Activated CD4-positive, alpha-beta T cell treated with anti-CD3 and anti-CD28 coated beads, Interleukin-2, amount 10 ng/mL, durations not matched to agents 7 days and 5 days (primary cell): ENCODE data around the gene ERICH6. TPM values are rescaled to one million over a fixed set of nuclear protein-coding genes. Genes with fewer than 3 reads are reported as not detected.

Experiments
- CTCF ChIA-PET: fragments of 350-600 bp; sonication (Branson Sonifier 250); formaldehyde crosslinking; loops from one replicate; lab custom pipeline; 2021; ENCODE audit warnings: antibody characterized with exemption; lab: Charles Lee
- POLR2A ChIA-PET: fragments of 350-600 bp; sonication (Branson Sonifier 250); formaldehyde crosslinking; loops from one replicate; lab custom pipeline; 2021; ENCODE audit warnings: antibody characterized with exemption; lab: Charles Lee
- DNase-seq: peaks from one replicate; pipeline ENCODE4 v3.0.0-alpha.2; 2020
- H3K27ac Mint-ChIP-seq: one replicate; pipeline ENCODE4 v1.8.0; 2021; ENCODE audit warnings: mild to moderate bottlenecking, moderate library complexity, mixed read lengths
- H3K27me3 Mint-ChIP-seq: one replicate; pipeline ENCODE4 v1.8.0; 2021; ENCODE audit warnings: mixed read lengths
- H3K36me3 Mint-ChIP-seq: one replicate; pipeline ENCODE4 v1.8.0; 2021; ENCODE audit warnings: low read depth, mixed read lengths
- H3K4me1 Mint-ChIP-seq: one replicate; pipeline ENCODE4 v1.8.0; 2021; ENCODE audit warnings: mixed read lengths
- H3K4me3 Mint-ChIP-seq: one replicate; pipeline ENCODE4 v1.8.0; 2021; ENCODE audit warnings: mild to moderate bottlenecking, moderate library complexity, mixed read lengths
- H3K9me3 Mint-ChIP-seq: one replicate; pipeline ENCODE4 v1.8.0; 2021; ENCODE audit warnings: mixed read lengths
- total RNA-seq, 2 experiments: library from RNA; stranded (reverse); gene quantifications; one replicate each; pipeline ENCODE4 v1.2.3, GENCODE V29; 2021

The ERICH6 gene
- total RNA-seq, 2 experiments from 2014 or later = 0.50 to 0.81 TPM

DNA sequence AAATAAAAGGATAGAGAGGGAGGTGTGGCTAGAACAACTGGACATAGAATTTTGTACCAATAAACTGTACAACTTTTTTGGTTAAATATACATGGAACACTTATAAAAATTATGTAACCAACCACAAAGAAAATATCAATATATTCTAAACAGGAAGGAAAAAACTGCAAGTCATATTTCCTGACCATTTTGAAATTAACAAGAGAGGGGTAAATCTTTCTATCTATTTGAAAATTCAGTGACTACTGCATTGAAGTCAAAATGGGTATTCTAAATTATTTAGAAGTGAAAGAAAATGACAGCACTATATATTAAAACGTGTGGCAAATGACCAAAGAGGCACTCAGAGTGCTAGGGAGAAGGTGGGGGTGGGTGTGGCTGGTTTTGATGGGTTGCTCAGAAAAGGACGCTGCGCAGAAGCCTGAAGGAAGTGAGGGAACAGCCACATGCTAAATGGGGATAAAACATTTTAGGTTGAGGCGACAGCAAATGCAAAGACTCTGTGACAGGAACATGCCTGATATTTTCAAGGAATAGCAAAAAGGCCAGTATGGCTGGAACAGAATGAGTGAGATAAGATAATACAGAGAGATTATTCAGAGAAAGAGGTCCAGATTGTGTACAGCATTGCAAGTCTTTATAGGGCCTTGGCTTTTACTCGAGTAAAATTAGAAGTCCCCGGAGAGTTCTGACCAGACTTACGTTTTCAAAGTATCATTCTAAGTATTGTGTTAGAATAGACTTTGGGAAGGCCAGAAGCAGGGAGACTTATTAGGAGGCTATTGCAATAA lies 41.1 kb downstream of the ERICH6 start:
- Mint-ChIP-seq H3K27me3 (peaks cover 20% of the 10 kb centered on the region), H3K36me3 (no peaks in the 10 kb centered on the region), H3K4me3 (no peak overlapping the region), H3K9me3 (no peaks in the 10 kb centered on the region), H3K4me1 (peaks cover 29% of the 10 kb centered on the region), H3K27ac (no peak overlapping the region)
- POLR2A ChIA-PET = no interaction called here
- CTCF ChIA-PET = no interaction called here
- DNase-seq = no peak

- DNase-seq = no peak
- Mint-ChIP-seq H3K36me3 (no peaks in the 10 kb centered on the region), H3K27ac (no peak overlapping the region), H3K27me3 (peaks cover 14% of the 10 kb centered on the region), H3K4me1 (no peaks in the 10 kb centered on the region), H3K4me3 (no peak overlapping the region), H3K9me3 (no peaks in the 10 kb centered on the region)
- POLR2A ChIA-PET = no interaction called here
- CTCF ChIA-PET = no interaction called here
Measured at GRCh38 chr3:150656316-150656715, 47.4 kb downstream of the ERICH6 start.

GRCh38 chr3:150653110-150653561 lies 50.6 kb downstream of the ERICH6 start:
- ChIA-PET CTCF (no interaction called here), POLR2A (no interaction called here)
- Mint-ChIP-seq H3K9me3 (no peaks in the 10 kb centered on the region), H3K4me3 (no peak overlapping the region), H3K36me3 (no peaks in the 10 kb centered on the region), H3K27ac (no peak overlapping the region), H3K4me1 (no peaks in the 10 kb centered on the region), H3K27me3 (peaks cover 18% of the 10 kb centered on the region)
- DNase-seq = no peak

GRCh38 chr3:150640256-150640655 lies 63.5 kb downstream of the ERICH6 start:
- H3K36me3 Mint-ChIP-seq = peaks cover 3% of the 10 kb centered on the region
- no peak overlapping the region for H3K4me3 Mint-ChIP-seq
- no peak for DNase-seq
- peaks cover 15% of the 10 kb centered on the region for H3K27me3 Mint-ChIP-seq
- peaks cover 18% of the 10 kb centered on the region for H3K4me1 Mint-ChIP-seq
- ChIA-PET CTCF (interaction anchor here (1.2 kb wide), 1 partner anchor 34 kb away, joined by 3 read pairs; no protein-coding TSS in a partner anchor), POLR2A (no interaction called here)
- H3K9me3 Mint-ChIP-seq = peaks cover 1% of the 10 kb centered on the region
- no peak overlapping the region for H3K27ac Mint-ChIP-seq

DNA sequence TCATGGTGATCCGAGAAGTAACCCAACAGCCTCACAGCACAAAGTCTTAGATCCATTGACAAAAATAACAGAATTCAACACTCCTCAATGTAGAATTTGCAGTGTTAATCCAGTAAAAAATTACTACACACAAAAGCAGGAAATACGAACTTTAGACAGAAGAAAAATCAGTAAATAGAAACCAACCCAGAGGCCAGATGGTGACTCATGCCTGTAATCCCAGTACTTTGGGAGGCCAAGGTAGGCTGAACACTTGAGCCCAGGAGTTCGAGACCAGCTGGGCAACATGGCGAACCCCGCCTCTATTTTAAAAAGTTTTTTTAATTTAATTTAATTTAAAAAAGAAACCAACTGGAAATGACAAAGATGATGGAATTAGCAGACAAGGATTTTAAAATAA lies 64.5 kb downstream of the ERICH6 start:
- peaks cover 15% of the 10 kb centered on the region for H3K27me3 Mint-ChIP-seq
- peaks cover 3% of the 10 kb centered on the region for H3K36me3 Mint-ChIP-seq
- ChIA-PET CTCF (interaction anchor here (1.2 kb wide), 1 partner anchor 35 kb away, joined by 3 read pairs; no protein-coding TSS in a partner anchor), POLR2A (no interaction called here)
- DNase-seq = no peak
- H3K27ac Mint-ChIP-seq = no peak overlapping the region
- H3K4me3 Mint-ChIP-seq = no peak overlapping the region
- peaks cover 28% of the 10 kb centered on the region for H3K4me1 Mint-ChIP-seq
- no peaks in the 10 kb centered on the region for H3K9me3 Mint-ChIP-seq

- Mint-ChIP-seq H3K27ac (peak overlapping the region; percentile 51), H3K4me3 (no peak overlapping the region), H3K4me1 (peaks cover 26% of the 10 kb centered on the region), H3K27me3 (no peaks in the 10 kb centered on the region), H3K9me3 (no peaks in the 10 kb centered on the region), H3K36me3 (peaks cover 7% of the 10 kb centered on the region)
- CTCF ChIA-PET = no interaction called here
- DNase-seq = no peak
- POLR2A ChIA-PET = no interaction called here
Measured at GRCh38 chr3:150636258-150636657, 67.5 kb downstream of the ERICH6 start.

GRCh38 chr3:150635526-150635925 lies 68.2 kb downstream of the ERICH6 start:
- H3K27me3 Mint-ChIP-seq = no peaks in the 10 kb centered on the region
- ChIA-PET CTCF (interaction anchor here (0.7 to 1.5 kb wide), 6 partner anchors 26 to 81 kb away, joined by 3 to 4 read pairs (median 3); partner anchors contain the start of gene SELENOT), POLR2A (interaction anchor here (0.6 kb wide), 1 partner anchor 15 kb away, joined by 5 read pairs; no protein-coding TSS in a partner anchor)
- H3K4me3 Mint-ChIP-seq = peak overlapping the region; percentile 24
- peak; percentile 26 for DNase-seq
- H3K4me1 Mint-ChIP-seq = peaks cover 26% of the 10 kb centered on the region
- H3K36me3 Mint-ChIP-seq = peaks cover 9% of the 10 kb centered on the region
- peak overlapping the region; percentile 79 for H3K27ac Mint-ChIP-seq
- no peaks in the 10 kb centered on the region for H3K9me3 Mint-ChIP-seq

DNA sequence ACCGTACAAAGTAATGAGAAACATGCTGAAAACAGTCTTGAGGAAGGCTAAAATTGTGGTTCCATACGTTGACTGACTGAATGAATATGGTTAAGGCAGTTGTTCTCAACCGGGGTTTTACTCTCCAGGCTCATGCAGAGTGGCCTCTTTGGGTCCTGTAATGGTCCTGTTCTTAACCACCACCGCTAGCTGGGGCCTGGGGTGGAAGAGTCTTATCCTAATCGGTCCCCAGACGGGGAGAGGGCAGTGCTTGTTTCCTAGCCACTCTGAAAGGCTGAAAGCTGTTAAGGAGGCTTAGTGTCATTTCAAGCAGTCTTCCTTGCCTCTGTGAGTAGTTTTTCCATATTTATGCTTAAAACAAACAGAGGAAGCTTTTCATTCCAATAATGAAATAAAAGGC lies 68.6 kb downstream of the ERICH6 start:
- Mint-ChIP-seq H3K27me3 (no peaks in the 10 kb centered on the region), H3K4me1 (peaks cover 26% of the 10 kb centered on the region), H3K9me3 (no peaks in the 10 kb centered on the region), H3K36me3 (peaks cover 10% of the 10 kb centered on the region), H3K27ac (peak overlapping the region; percentile 79), H3K4me3 (no peak overlapping the region)
- no peak for DNase-seq
- ChIA-PET CTCF (interaction anchor here (0.7 to 1.5 kb wide), 6 partner anchors 26 to 80 kb away, joined by 3 to 4 read pairs (median 3); partner anchors contain the start of gene SELENOT), POLR2A (interaction anchor here (0.6 kb wide), 1 partner anchor 15 kb away, joined by 5 read pairs; no protein-coding TSS in a partner anchor)

DNA sequence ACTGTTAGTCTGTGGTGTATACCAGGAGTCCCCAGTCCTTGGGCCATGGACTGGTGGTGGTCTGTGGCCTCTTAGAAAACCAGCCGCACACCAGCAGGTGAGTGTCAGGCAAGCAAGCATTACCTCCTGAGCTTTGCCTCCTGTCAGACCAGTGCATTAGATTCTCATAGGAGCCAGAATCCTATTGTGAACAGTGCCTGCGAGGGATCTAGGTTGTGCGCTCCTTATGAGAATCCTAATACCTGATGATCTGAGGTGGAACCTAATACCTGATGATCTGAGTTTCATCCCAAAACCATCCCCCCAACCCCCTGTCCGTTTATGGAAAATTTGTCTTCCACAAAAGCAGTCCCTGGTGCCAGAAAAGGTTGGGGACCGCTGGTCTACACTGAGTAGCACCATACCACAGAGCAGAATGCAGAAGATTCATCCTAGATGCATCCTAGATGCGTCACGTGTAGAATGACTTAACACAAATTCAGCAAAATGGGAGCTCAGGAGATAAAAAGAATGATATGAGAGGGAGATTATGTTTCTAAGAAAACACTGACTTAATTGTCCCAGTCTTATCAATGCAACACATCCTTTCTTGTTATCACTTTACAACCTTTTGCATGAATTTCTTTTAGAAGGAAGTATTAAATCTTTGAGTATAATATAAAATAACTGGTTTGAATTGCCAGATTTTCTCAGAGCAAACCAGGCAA lies 72.1 kb downstream of the ERICH6 start:
- DNase-seq = no peak
- peaks cover 32% of the 10 kb centered on the region for H3K36me3 Mint-ChIP-seq
- H3K4me1 Mint-ChIP-seq = peaks cover 25% of the 10 kb centered on the region
- CTCF ChIA-PET = no interaction called here
- POLR2A ChIA-PET = no interaction called here
- no peaks in the 10 kb centered on the region for H3K27me3 Mint-ChIP-seq
- no peak overlapping the region for H3K4me3 Mint-ChIP-seq
- no peaks in the 10 kb centered on the region for H3K9me3 Mint-ChIP-seq
- no peak overlapping the region for H3K27ac Mint-ChIP-seq

DNA sequence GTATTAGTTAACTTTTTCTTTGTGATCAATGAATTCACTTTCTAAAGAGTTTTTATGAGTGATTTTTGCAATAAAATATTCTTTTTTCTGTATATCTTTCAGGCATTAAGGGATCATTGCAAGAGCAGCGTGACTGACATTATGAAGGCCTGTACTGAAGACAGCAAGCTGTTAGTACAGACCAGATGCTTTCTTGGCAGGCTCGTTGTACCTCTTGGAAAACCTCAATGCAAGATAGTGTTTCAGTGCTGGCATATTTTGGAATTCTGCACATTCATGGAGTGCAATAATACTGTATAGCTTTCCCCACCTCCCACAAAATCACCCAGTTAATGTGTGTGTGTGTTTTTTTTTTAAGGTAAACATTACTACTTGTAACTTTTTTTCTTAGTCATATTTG lies 76.2 kb downstream of the ERICH6 start:
- Mint-ChIP-seq H3K4me1 (peaks cover 4% of the 10 kb centered on the region), H3K27me3 (no peaks in the 10 kb centered on the region), H3K4me3 (no peak overlapping the region), H3K36me3 (peaks cover 48% of the 10 kb centered on the region), H3K27ac (no peak overlapping the region), H3K9me3 (no peaks in the 10 kb centered on the region)
- no peak for DNase-seq
- POLR2A ChIA-PET = no interaction called here
- CTCF ChIA-PET = no interaction called here

DNA sequence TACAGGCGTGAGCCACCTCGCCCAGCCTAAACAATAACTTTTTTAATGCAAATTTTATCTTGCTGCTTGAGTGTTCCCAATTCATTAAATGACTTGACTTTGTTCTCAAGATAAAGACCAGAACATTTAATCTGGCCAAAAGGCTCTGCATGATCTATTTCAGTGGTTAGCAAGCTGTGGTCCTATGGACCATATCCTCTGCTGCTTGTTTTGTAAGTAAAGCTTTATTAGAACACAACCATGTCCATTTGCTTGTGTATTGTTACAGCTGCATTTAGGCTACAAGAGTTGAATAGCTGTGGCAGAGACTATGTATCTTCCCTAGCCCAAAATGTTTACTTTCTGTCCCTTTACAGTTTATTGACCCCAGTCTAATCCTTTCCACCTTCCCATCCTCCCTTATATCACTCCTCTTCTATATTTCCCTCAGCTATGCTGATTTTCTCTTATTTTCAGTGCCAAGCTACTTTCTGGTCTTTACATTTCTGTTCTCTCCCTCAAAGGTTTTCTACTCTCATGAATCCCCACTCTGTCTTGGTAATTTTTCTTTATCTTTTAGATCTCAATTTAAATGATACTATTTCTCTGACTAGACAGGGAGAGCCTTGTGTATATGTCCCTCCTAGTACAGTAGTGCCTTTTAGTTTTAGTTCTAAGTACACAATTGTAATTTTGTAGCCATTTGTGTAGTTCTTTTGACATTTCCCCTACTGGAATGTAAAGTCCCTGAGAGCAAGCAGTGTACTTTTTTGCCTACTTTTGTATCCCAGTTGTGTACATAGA lies 77.4 kb downstream of the ERICH6 start:
- Mint-ChIP-seq H3K36me3 (peaks cover 46% of the 10 kb centered on the region), H3K27ac (no peak overlapping the region), H3K27me3 (no peaks in the 10 kb centered on the region), H3K9me3 (no peaks in the 10 kb centered on the region), H3K4me1 (peaks cover 8% of the 10 kb centered on the region), H3K4me3 (no peak overlapping the region)
- DNase-seq = no peak
- CTCF ChIA-PET = no interaction called here
- POLR2A ChIA-PET = no interaction called here

DNA sequence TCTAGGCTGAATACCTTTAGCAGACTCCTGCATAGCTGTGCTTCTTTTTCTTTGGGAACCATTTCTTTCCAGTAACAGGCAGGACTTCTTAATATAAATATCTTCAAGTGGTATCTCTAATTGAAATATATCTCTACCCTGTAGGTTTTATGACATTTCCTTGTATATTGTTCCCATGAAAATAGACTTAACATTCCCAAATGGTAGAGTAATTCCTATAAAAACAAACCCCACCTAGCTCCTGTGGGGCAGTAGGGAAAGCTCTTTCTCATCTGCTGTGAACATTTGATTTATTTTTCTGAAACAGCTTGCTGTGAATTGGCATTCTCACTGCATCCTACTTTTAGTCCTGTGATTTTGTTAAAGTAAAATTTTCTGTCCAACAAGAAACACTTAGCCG lies 79.8 kb downstream of the ERICH6 start:
- no peaks in the 10 kb centered on the region for H3K27me3 Mint-ChIP-seq
- CTCF ChIA-PET = no interaction called here
- POLR2A ChIA-PET = no interaction called here
- no peaks in the 10 kb centered on the region for H3K9me3 Mint-ChIP-seq
- peaks cover 12% of the 10 kb centered on the region for H3K4me1 Mint-ChIP-seq
- H3K4me3 Mint-ChIP-seq = no peak overlapping the region
- peaks cover 41% of the 10 kb centered on the region for H3K36me3 Mint-ChIP-seq
- no peak for DNase-seq
- no peak overlapping the region for H3K27ac Mint-ChIP-seq
